GM23248 (cell line): Measurements from ENCODE around the gene SGO1. TPM values are rescaled to one million over a fixed set of nuclear protein-coding genes. Genes with fewer than 3 reads are reported as not detected.

Experiments used
- DNase-seq: peaks from one replicate; pipeline ENCODE4 v3.0.0-alpha.2; 2015
- H2AFZ ChIP-seq: fragments of 200-600 bp; sonication (generic); 2 replicates; pipeline ENCODE4 v1.6.1; 2016; ENCODE audit warnings: antibody characterized with exemption
- H3F3A ChIP-seq: fragments of 200-600 bp; sonication (generic); 2 replicates; pipeline ENCODE4 v1.6.1; 2016; ENCODE audit warnings: mild to moderate bottlenecking, antibody characterized with exemption, mixed run types; ENCODE audit not compliant: insufficient read depth
- H3K27ac ChIP-seq: fragments of 200-600 bp; sonication (generic); 2 replicates; pipeline ENCODE4 v1.5.1; 2016; ENCODE audit warnings: mild to moderate bottlenecking
- H3K27me3 ChIP-seq: fragments of 200-600 bp; sonication (generic); replicated peaks from 2 replicates; pipeline ENCODE4 v1.6.1; 2016; ENCODE audit warnings: mild to moderate bottlenecking; ENCODE audit not compliant: insufficient read depth
- H3K36me3 ChIP-seq: fragments of 200-600 bp; sonication (generic); 2 replicates; pipeline ENCODE4 v1.6.1; 2016; ENCODE audit warnings: low read depth, mild to moderate bottlenecking
- H3K4me1 ChIP-seq: fragments of 200-600 bp; sonication (generic); 2 replicates; pipeline ENCODE4 v1.6.1; 2016; ENCODE audit warnings: mild to moderate bottlenecking; ENCODE audit not compliant: insufficient read depth
- H3K4me2 ChIP-seq: fragments of 200-600 bp; sonication (generic); one replicate; pipeline ENCODE4 v1.6.1; 2016; ENCODE audit warnings: mild to moderate bottlenecking; ENCODE audit not compliant: unreplicated experiment
- H3K4me3 ChIP-seq: fragments of 200-600 bp; sonication (generic); 2 replicates; pipeline ENCODE4 v1.5.1; 2016; ENCODE audit warnings: mild to moderate bottlenecking
- H3K79me2 ChIP-seq: fragments of 200-600 bp; sonication (generic); 2 replicates; pipeline ENCODE4 v1.6.1; 2016; ENCODE audit warnings: mild to moderate bottlenecking; ENCODE audit not compliant: insufficient read depth
- H3K9ac ChIP-seq: fragments of 200-600 bp; sonication (generic); 2 replicates; pipeline ENCODE4 v1.6.1; 2016; ENCODE audit warnings: mild to moderate bottlenecking
- H3K9me2 ChIP-seq: fragments of 200-600 bp; sonication (generic); 2 replicates; pipeline ENCODE4 v1.6.1; 2016; ENCODE audit warnings: mixed run types, mild to moderate bottlenecking, moderate library complexity; ENCODE audit not compliant: insufficient read depth
- H3K9me3 ChIP-seq: fragments of 200-600 bp; sonication (generic); one replicate; pipeline ENCODE4 v1.6.1; 2017; ENCODE audit warnings: low read depth
- H4K20me1 ChIP-seq: fragments of 200-600 bp; sonication (generic); 2 replicates; pipeline ENCODE4 v1.6.0; 2016; ENCODE audit not compliant: insufficient read depth
- EZH2 ChIP-seq: fragments of 200-600 bp; sonication (generic); IDR thresholded peaks from 2 replicates; pipeline ENCODE4 v1.6.1; 2018; ENCODE audit warnings: antibody characterized with exemption, mild to moderate bottlenecking; ENCODE audit not compliant: insufficient read depth, poor library complexity, severe bottlenecking
- EZH2phosphoT487 ChIP-seq: fragments of 200-600 bp; sonication (generic); IDR thresholded peaks from 2 replicates; pipeline ENCODE4 v1.6.1; 2018; ENCODE audit warnings: antibody characterized with exemption, moderate library complexity, mild to moderate bottlenecking, low read depth; ENCODE audit not compliant: insufficient read depth
- WGBS, 2 experiments: methylation state at CpG; one replicate each; pipeline ENCODE4 v1.1.6; 2015 to 2017; ENCODE audit warnings: low lambda C conversion rate in 2 of 2, low coverage in 1 of 2; ENCODE audit errors: missing lambda C conversion rate in 2 of 2; 5-methylcytosine and 5-hydroxymethylcytosine counted together
- in situ Hi-C: fragments of 300-500 bp; cut with MboI; formaldehyde crosslinking; loops from 2 replicates; pipeline ENCODE4 v1.15.0; 2020
- microRNA-seq: library from miRNA; unstranded; fragments of <30 nt; microRNA quantifications from one replicate; pipeline ENCODE4, GENCODE V29; 2016; ENCODE audit warnings: borderline number of aligned reads
- polyA plus RNA-seq: library from polyadenylated mRNA; unstranded; fragments of >200 nt; fragmentation: Nextera tagmentation; extraction: Ambion mirVana; gene quantifications from 2 replicates; pipeline ENCODE4 v1.2.1, GENCODE V29; 2016
- small RNA-seq: library from RNA; depleted of rRNA; stranded (forward); fragments of <200 nt; gene quantifications from one replicate; pipeline ENCODE3, GENCODE V24; 2014; ENCODE audit warnings: low read depth, low replicate concordance
- total RNA-seq: library from RNA; depleted of rRNA; stranded (reverse); fragments of >200 nt; shearing (Covaris generic); gene quantifications from 2 replicates; pipeline ENCODE4 v1.2.3, GENCODE V29; 2014; rRNA removed

The SGO1 gene
- total and polyA plus RNA-seq, 2 experiments from 2014 or later, result 5.7 to 6.6 TPM

- Histone ChIP-seq H3F3A (no peaks in the 10 kb centered on the region), H3K79me2 (no peaks in the 10 kb centered on the region), H3K36me3 (no peaks in the 10 kb centered on the region), H3K4me1 (0 out of 2 replicates have a peak, but pooled peaks cover 4% of the 10 kb centered on the region), H3K4me3 (no peak overlapping the region), H4K20me1 (no peaks in the 10 kb centered on the region), H3K4me2 (no peak overlapping the region), H3K9ac (no peak overlapping the region), H3K9me3 (no peaks in the 10 kb centered on the region), H3K9me2 (no peaks in the 10 kb centered on the region), H2AFZ (no peak overlapping the region), H3K27ac (no peak overlapping the region), H3K27me3 (no peaks in the 10 kb centered on the region)
- no peak for TF ChIP-seq EZH2
- no peak for TF ChIP-seq EZH2phosphoT487
- WGBS, 2 experiments, result 83 to 90% methylated on average over 3 of the region's 3 CpGs
- in situ Hi-C loops, result no loop called here
- no peak for DNase-seq
Observed at GRCh38 chr3:20121088-20121487, 64.9 kb downstream of the SGO1 start.

Small RNA genes lying within 50 kb of the gene (microRNA-seq; reads per million reads assigned to microRNA genes)
- gene MIR3135A, result not detected

Small RNA genes lying within 50 kb of the gene (small RNA-seq; reads per million reads assigned to genes)
- not detected for gene MIR3135A

Other genes starting within 250 kb of the SGO1 start
- 56.5 and 94.9 TPM in 2 replicates for gene RAB5A, start 239.1 kb downstream of the SGO1 start, total RNA-seq
- gene RAB5A, start 239.1 kb downstream of the SGO1 start, polyA plus RNA-seq, result 78.9 and 80.9 TPM in 2 replicates
- not detected in 2 replicates for gene PP2D1, start 173.9 kb downstream of the SGO1 start, total RNA-seq
- 0.16 TPM in 1 of 2 replicates, not detected in the other for gene PP2D1, start 173.9 kb downstream of the SGO1 start, polyA plus RNA-seq
- 10.4 and 13.5 TPM in 2 replicates for gene KAT2B, start 145.8 kb downstream of the SGO1 start, total RNA-seq
- gene KAT2B, start 145.8 kb downstream of the SGO1 start, polyA plus RNA-seq, result 1.5 TPM in 2 replicates